Type B pancreatic cell (in vitro differentiated cells): ENCODE data around the gene FBLN2. TPM values are rescaled to one million over a fixed set of nuclear protein-coding genes. Genes with fewer than 3 reads are reported as not detected.

ENCODE experiments used
- DNase-seq: peaks from one replicate; pipeline ENCODE4 v3.0.0; 2021; ENCODE audit warnings: mixed read lengths; ENCODE audit not compliant: unreplicated experiment; ENCODE audit errors: extremely low spot score
- H3K27ac Mint-ChIP-seq: 2 replicates; pipeline ENCODE4 v1.8.0; 2021; ENCODE audit warnings: mild to moderate bottlenecking, mixed read lengths
- H3K27me3 Mint-ChIP-seq: 2 replicates; pipeline ENCODE4 v1.8.0; 2021; ENCODE audit warnings: mixed read lengths
- H3K36me3 Mint-ChIP-seq: 2 replicates; pipeline ENCODE4 v1.8.0; 2021; ENCODE audit warnings: mixed read lengths
- H3K4me1 Mint-ChIP-seq: one replicate; pipeline ENCODE4 v1.8.0; 2021; ENCODE audit warnings: mixed read lengths; ENCODE audit not compliant: unreplicated experiment
- H3K4me3 Mint-ChIP-seq: 2 replicates; pipeline ENCODE4 v1.8.0; 2021; ENCODE audit warnings: mild to moderate bottlenecking, mixed read lengths
- H3K9me3 Mint-ChIP-seq: 2 replicates; pipeline ENCODE4 v1.8.0; 2021; ENCODE audit warnings: mixed read lengths
- total RNA-seq: library from RNA; stranded (reverse); gene quantifications from 2 replicates; pipeline ENCODE4 v1.2.1, GENCODE V29; 2021; ENCODE audit warnings: low replicate concordance
- TF ChIP-seq, protein P1 (sequence below): fragments of 200-600 bp; sonication (generic); conservative IDR thresholded peaks from 2 replicates; pipeline ENCODE4 v1.5.0; 2021; ENCODE audit warnings: antibody characterized with exemption, mild to moderate bottlenecking

Gene FBLN2
- total RNA-seq, 1 donor from 2014 or later: 67.6 TPM

DNA sequence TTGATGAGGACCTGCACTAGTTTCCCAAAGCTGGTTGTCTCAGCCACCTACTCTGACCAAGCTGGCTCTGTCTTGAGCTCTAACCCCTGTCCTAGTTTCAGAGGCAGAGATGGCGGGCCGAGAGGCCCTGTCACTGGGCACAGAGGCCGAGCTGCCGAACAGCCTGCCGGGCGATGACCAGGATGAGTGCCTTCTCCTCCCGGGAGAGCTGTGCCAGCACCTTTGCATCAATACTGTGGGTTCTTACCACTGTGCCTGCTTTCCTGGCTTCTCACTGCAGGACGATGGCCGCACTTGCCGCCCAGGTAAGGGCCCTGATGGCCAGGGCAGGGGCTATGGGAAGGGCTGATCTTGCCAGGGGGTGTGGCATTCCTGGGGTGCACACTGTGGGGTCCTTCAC, 69.1 kb downstream of the FBLN2 start:
- no peaks in the 10 kb centered on the region for H3K27me3 Mint-ChIP-seq
- DNase-seq: no peak
- peaks cover 1% of the 10 kb centered on the region for H3K4me1 Mint-ChIP-seq
- TF ChIP-seq, protein P1, sequence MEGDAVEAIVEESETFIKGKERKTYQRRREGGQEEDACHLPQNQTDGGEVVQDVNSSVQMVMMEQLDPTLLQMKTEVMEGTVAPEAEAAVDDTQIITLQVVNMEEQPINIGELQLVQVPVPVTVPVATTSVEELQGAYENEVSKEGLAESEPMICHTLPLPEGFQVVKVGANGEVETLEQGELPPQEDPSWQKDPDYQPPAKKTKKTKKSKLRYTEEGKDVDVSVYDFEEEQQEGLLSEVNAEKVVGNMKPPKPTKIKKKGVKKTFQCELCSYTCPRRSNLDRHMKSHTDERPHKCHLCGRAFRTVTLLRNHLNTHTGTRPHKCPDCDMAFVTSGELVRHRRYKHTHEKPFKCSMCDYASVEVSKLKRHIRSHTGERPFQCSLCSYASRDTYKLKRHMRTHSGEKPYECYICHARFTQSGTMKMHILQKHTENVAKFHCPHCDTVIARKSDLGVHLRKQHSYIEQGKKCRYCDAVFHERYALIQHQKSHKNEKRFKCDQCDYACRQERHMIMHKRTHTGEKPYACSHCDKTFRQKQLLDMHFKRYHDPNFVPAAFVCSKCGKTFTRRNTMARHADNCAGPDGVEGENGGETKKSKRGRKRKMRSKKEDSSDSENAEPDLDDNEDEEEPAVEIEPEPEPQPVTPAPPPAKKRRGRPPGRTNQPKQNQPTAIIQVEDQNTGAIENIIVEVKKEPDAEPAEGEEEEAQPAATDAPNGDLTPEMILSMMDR: no peak
- peaks cover 13% of the 10 kb centered on the region for H3K36me3 Mint-ChIP-seq
- H3K27ac Mint-ChIP-seq: no peak overlapping the region
- no peak overlapping the region for H3K4me3 Mint-ChIP-seq
- H3K9me3 Mint-ChIP-seq: no peaks in the 10 kb centered on the region

DNA sequence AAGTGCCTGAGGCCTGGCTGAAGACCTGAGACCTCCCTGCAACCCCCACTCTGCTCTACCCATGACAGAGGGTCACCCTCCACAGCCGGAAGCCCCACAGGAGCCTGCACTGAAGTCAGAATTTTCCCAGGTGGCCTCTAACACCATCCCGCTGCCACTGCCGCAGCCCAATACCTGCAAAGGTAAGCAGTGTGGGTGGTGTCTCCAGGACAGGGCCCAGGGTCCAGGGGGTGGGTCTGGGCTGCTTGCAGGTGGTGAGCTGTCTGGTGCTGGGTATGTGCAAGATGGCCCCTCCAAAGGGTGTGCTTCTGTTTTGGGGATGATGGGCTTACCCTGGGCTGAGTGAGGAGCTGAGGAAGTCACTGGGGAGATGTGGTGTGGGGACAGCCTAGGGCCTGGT, 69.9 kb downstream of the FBLN2 start:
- TF ChIP-seq, protein P1: no peak
- H3K27ac Mint-ChIP-seq: no peak overlapping the region
- peaks cover 17% of the 10 kb centered on the region for H3K36me3 Mint-ChIP-seq
- no peaks in the 10 kb centered on the region for H3K27me3 Mint-ChIP-seq
- H3K4me1 Mint-ChIP-seq: peaks cover 7% of the 10 kb centered on the region
- H3K9me3 Mint-ChIP-seq: no peaks in the 10 kb centered on the region
- DNase-seq: no peak
- H3K4me3 Mint-ChIP-seq: no peak overlapping the region

DNA sequence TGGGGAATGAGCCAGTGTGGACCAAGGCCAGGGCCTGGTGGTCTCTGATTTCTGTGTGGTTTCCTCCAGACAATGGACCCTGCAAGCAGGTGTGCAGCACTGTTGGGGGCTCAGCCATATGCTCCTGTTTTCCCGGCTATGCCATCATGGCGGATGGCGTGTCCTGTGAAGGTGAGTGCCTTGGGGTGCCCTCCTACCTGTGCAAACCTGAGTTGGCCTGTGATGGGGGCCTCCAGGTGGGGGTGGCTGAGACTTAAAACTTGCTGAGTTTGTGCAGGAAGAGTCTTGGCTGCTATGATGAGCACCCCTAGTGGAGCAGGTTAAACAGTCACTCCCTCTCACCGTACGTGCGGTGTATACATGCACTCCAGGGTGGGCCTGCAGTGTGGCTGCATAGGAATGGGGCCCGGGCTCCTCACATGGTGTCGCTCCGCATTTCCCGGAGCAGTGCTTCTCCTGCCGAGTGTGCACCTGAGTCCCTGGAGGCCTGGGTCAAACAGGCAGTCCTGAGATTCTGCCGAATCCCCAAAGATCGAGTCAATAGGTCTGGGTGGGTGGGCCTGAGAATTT, 70.8 kb downstream of the FBLN2 start:
- Mint-ChIP-seq H3K27ac (no peak overlapping the region), H3K4me1 (peaks cover 7% of the 10 kb centered on the region), H3K27me3 (no peaks in the 10 kb centered on the region), H3K9me3 (no peaks in the 10 kb centered on the region), H3K36me3 (peaks cover 10% of the 10 kb centered on the region), H3K4me3 (no peak overlapping the region)
- no peak for DNase-seq
- TF ChIP-seq, protein P1: no peak

DNA sequence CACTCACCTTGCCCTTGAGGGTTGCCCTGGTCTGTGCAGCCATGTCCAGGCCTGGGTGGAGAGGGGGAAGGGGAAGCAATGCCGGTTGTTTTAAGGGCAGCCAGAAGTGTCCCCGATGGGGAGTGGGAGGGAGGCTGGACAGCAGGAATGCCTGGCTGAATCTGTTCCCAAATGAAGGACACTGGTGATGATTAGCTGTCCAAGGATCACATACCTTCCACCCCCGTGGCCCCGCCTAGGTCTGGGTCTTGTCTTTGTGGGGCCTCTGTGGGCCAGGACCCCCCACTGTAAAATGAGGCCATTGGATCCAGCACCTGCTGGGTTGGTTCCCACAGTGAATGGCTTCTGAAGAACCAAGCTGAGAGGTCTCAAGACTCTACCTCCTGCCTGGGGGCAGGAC, 71.4 kb downstream of the FBLN2 start:
- DNase-seq: no peak
- TF ChIP-seq, protein P1: no peak
- H3K9me3 Mint-ChIP-seq: no peaks in the 10 kb centered on the region
- H3K27ac Mint-ChIP-seq: no peak overlapping the region
- peaks cover 8% of the 10 kb centered on the region for H3K4me1 Mint-ChIP-seq
- no peak overlapping the region for H3K4me3 Mint-ChIP-seq
- H3K27me3 Mint-ChIP-seq: no peaks in the 10 kb centered on the region
- H3K36me3 Mint-ChIP-seq: peaks cover 9% of the 10 kb centered on the region

DNA sequence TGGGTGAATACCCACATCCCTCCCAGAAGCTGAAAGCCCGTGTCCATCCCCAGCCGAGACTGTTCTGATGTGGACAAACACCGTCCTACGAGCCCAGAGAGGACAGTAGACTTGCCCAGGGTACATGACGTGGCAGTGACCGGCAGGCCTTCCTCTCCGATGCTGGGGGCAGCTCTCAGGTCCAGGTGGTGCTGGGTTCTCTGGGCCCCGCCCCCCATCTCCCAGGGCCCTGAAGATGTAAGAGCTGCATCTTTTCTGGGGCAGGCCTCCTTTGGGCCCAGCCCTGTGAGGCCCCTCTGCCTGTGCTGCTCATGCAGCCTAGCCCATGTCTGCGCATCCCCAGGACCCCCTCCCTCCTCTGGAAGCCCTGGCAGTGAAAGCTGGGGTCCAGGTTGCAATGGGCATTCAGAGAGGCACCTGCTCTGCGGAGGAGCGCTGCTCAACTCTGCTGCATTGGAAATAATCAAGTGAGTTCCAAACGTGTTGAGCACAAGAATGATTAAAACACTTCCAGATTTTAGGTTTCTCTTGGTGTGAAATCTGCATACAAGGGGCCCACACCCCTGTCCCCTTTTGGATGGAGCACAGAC, 71.9 kb downstream of the FBLN2 start:
- Mint-ChIP-seq H3K4me1 (peaks cover 12% of the 10 kb centered on the region), H3K9me3 (no peaks in the 10 kb centered on the region), H3K27me3 (no peaks in the 10 kb centered on the region), H3K27ac (no peak overlapping the region), H3K4me3 (no peak overlapping the region), H3K36me3 (peaks cover 6% of the 10 kb centered on the region)
- no peak for DNase-seq
- TF ChIP-seq, protein P1: no peak
